ENCODE results near the gene MUL1.
"Not testable (repeated sequence)": the region's sequence is repeated elsewhere in the genome, so short reads cannot be mapped to it uniquely, and the experiment has no call there.

DNA sequence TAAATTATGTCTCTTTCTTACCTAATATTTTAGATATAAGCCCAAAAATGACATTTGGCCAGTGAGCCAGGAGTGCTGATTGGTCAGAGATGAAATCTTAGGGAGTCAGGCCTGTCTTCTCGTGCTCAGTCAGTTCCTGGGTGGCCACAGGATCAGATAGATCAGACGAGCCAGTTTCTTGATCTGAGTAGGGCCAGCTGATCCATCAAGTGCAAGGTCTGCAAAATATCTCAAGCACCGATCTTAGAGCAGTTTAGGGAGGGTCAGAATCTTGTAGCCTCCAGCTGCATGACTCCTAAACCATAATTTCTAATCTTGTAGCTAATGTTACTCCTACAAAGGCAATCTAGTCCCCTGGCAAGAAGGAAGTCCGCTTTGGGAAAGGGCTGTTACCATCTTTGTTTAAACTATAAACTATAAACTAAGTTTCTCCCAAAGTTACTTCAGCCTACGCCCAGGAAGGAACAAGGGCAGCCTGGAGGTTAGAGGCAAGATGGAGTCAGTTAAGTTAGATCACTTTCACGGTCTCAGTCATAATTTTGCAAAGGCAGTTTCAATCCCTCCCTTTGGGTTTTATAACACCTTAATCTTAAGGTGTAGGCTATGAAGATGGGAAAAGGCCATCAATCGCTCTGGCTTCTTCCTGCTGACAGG, 11.8 kb upstream of the MUL1 start:
- TF ChIP-seq, protein P1, sequence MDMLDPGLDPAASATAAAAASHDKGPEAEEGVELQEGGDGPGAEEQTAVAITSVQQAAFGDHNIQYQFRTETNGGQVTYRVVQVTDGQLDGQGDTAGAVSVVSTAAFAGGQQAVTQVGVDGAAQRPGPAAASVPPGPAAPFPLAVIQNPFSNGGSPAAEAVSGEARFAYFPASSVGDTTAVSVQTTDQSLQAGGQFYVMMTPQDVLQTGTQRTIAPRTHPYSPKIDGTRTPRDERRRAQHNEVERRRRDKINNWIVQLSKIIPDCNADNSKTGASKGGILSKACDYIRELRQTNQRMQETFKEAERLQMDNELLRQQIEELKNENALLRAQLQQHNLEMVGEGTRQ (IDR thresholded peaks at IDR 0.05), result not testable (repeated sequence)
- TF ChIP-seq, protein P2, sequence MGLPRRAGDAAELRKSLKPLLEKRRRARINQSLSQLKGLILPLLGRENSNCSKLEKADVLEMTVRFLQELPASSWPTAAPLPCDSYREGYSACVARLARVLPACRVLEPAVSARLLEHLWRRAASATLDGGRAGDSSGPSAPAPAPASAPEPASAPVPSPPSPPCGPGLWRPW (IDR thresholded peaks at IDR 0.05), result not testable (repeated sequence)
- TF ChIP-seq, protein P3, sequence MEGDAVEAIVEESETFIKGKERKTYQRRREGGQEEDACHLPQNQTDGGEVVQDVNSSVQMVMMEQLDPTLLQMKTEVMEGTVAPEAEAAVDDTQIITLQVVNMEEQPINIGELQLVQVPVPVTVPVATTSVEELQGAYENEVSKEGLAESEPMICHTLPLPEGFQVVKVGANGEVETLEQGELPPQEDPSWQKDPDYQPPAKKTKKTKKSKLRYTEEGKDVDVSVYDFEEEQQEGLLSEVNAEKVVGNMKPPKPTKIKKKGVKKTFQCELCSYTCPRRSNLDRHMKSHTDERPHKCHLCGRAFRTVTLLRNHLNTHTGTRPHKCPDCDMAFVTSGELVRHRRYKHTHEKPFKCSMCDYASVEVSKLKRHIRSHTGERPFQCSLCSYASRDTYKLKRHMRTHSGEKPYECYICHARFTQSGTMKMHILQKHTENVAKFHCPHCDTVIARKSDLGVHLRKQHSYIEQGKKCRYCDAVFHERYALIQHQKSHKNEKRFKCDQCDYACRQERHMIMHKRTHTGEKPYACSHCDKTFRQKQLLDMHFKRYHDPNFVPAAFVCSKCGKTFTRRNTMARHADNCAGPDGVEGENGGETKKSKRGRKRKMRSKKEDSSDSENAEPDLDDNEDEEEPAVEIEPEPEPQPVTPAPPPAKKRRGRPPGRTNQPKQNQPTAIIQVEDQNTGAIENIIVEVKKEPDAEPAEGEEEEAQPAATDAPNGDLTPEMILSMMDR (IDR thresholded peaks at IDR 0.05), result not testable (repeated sequence)
- not testable (repeated sequence) for TF ChIP-seq RAD21 (conservative IDR thresholded peaks at IDR 0.05 in 1 of 2, IDR thresholded peaks at IDR 0.05 in 1 of 2); EP300 (IDR thresholded peaks at IDR 0.05); SMC3 (IDR thresholded peaks at IDR 0.05)
- TF ChIP-seq, protein P4, sequence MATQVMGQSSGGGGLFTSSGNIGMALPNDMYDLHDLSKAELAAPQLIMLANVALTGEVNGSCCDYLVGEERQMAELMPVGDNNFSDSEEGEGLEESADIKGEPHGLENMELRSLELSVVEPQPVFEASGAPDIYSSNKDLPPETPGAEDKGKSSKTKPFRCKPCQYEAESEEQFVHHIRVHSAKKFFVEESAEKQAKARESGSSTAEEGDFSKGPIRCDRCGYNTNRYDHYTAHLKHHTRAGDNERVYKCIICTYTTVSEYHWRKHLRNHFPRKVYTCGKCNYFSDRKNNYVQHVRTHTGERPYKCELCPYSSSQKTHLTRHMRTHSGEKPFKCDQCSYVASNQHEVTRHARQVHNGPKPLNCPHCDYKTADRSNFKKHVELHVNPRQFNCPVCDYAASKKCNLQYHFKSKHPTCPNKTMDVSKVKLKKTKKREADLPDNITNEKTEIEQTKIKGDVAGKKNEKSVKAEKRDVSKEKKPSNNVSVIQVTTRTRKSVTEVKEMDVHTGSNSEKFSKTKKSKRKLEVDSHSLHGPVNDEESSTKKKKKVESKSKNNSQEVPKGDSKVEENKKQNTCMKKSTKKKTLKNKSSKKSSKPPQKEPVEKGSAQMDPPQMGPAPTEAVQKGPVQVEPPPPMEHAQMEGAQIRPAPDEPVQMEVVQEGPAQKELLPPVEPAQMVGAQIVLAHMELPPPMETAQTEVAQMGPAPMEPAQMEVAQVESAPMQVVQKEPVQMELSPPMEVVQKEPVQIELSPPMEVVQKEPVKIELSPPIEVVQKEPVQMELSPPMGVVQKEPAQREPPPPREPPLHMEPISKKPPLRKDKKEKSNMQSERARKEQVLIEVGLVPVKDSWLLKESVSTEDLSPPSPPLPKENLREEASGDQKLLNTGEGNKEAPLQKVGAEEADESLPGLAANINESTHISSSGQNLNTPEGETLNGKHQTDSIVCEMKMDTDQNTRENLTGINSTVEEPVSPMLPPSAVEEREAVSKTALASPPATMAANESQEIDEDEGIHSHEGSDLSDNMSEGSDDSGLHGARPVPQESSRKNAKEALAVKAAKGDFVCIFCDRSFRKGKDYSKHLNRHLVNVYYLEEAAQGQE (IDR thresholded peaks at IDR 0.05), result not testable (repeated sequence)

All from A549 (cell line).